ENCODE data around the gene UPK3BL2.
"Not testable (repeated sequence)": the region's sequence is repeated elsewhere in the genome, so short reads cannot be mapped to it uniquely, and the experiment has no call there.

DNA sequence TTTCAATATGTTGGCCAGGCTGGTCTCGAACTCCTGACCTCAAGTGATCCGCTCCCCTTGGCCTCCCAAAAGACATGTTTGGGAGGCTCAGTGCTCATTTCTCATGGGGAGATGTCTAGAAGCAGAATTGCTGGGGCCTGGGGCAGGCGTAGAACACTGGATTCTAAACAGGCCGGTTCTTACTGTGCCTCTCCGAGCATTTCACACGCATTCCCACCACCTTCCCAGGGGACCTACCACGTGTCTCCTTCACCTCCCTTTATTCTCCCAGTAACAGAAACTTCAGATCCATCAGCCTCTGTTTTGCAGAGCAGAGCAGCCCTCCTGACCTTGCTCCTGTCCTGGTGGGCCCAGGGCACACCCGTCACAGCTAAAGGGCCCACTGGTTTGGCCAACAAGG lies 16.3 kb downstream of the UPK3BL2 start:
- TF ChIP-seq CTCF (conservative IDR thresholded peaks at IDR 0.05; ENCODE audit: low read length); EZH2phosphoT487 (IDR thresholded peaks at IDR 0.05; ENCODE audit: borderline replicate concordance, low read depth, low read length): not testable (repeated sequence)

Measured in OCI-LY7 (cell line).